Neural cell (in vitro differentiated cells): ENCODE results near the gene PCNX2. TPM values are rescaled to one million over a fixed set of nuclear protein-coding genes. Genes with fewer than 3 reads are reported as not detected.

Source experiments
- H2AFZ ChIP-seq: fragments of 200-600, 300-800 bp; sonication (generic), shearing (Covaris generic); 2 replicates; pipeline ENCODE4 v1.6.0; 2014; ENCODE audit warnings: low read depth, mild to moderate bottlenecking, antibody characterized with exemption, low read length, moderate library complexity
- H3F3A ChIP-seq: fragments of 200-600 bp; shearing (Covaris generic); 2 replicates; pipeline ENCODE4 v1.6.1; 2016; ENCODE audit warnings: mild to moderate bottlenecking, moderate library complexity, mixed read lengths, antibody characterized with exemption, low read length; ENCODE audit not compliant: insufficient read depth, poor library complexity, severe bottlenecking
- H3K27ac ChIP-seq: fragments of 200-600, 300-800 bp; sonication (generic), shearing (Covaris generic); 2 replicates; pipeline ENCODE4 v1.5.1; 2014; ENCODE audit warnings: mild to moderate bottlenecking, low read length, moderate library complexity
- H3K27me3 ChIP-seq: fragments of 300-800, 200-600 bp; sonication (generic), shearing (Covaris generic); 2 replicates; pipeline ENCODE4 v1.6.0; 2014; ENCODE audit warnings: mild to moderate bottlenecking, low read depth, low read length, moderate library complexity; ENCODE audit not compliant: insufficient read depth
- H3K36me3 ChIP-seq: fragments of 300-800, 200-600 bp; sonication (generic), shearing (Covaris generic); 2 replicates; pipeline ENCODE4 v1.5.1; 2014; ENCODE audit warnings: mild to moderate bottlenecking, antibody characterized with exemption, low read length, moderate library complexity; ENCODE audit not compliant: insufficient read depth
- H3K4me2 ChIP-seq: fragments of 300-800, 200-600 bp; sonication (generic), shearing (Covaris generic); 2 replicates; pipeline ENCODE4 v1.6.0; 2014; ENCODE audit warnings: mild to moderate bottlenecking, low read length
- H3K4me3 ChIP-seq: fragments of 300-800, 200-600 bp; sonication (generic), shearing (Covaris generic); 2 replicates; pipeline ENCODE4 v1.5.1; 2014; ENCODE audit warnings: mild to moderate bottlenecking, low read length, moderate library complexity
- H3K79me2 ChIP-seq: fragments of 200-600 bp; shearing (Covaris generic); replicated peaks from 2 replicates; pipeline ENCODE4 v1.6.0; 2014; ENCODE audit warnings: mild to moderate bottlenecking, low read length, moderate library complexity; ENCODE audit not compliant: insufficient read depth
- H3K9ac ChIP-seq: fragments of 300-800, 200-600 bp; sonication (generic), shearing (Covaris generic); 2 replicates; pipeline ENCODE4 v1.6.1; 2016; ENCODE audit warnings: mild to moderate bottlenecking, low read length, mixed read lengths
- H3K9me2 ChIP-seq: fragments of 200-600 bp; shearing (Covaris generic); 2 replicates; pipeline ENCODE4 v1.6.1; 2016; ENCODE audit warnings: mild to moderate bottlenecking, low read length, mixed read lengths; ENCODE audit not compliant: insufficient read depth
- H3K9me3 ChIP-seq: fragments of 200-600, 300-800 bp; sonication (generic), shearing (Covaris generic); 2 replicates; pipeline ENCODE4 v1.6.1; 2016; ENCODE audit warnings: mild to moderate bottlenecking, mixed run types, low read length, moderate library complexity, mixed read lengths
- H4K20me1 ChIP-seq: fragments of 200-600 bp; shearing (Covaris generic); 2 replicates; pipeline ENCODE4 v1.6.1; 2016; ENCODE audit warnings: mild to moderate bottlenecking, mixed run types; ENCODE audit not compliant: insufficient read depth
- EP300 ChIP-seq: fragments of 450-650 bp; conservative IDR thresholded peaks from 2 replicates; pipeline ENCODE4 v1.6.1; 2014; ENCODE audit warnings: antibody characterized with exemption, mild to moderate bottlenecking, moderate library complexity; ENCODE audit not compliant: poor library complexity, severe bottlenecking
- EZH2 ChIP-seq: fragments of 200-600, 300-800 bp; shearing (Covaris generic), sonication (generic); IDR thresholded peaks from 2 replicates; pipeline ENCODE4 v1.6.1; 2014; ENCODE audit warnings: antibody characterized with exemption, low read length, borderline replicate concordance, mild to moderate bottlenecking; ENCODE audit not compliant: insufficient read depth, poor library complexity, severe bottlenecking
- MXI1 ChIP-seq: fragments of 450-650 bp; conservative IDR thresholded peaks from 2 replicates; pipeline ENCODE4 v1.6.1; 2014; ENCODE audit warnings: antibody characterized with exemption, mild to moderate bottlenecking; ENCODE audit not compliant: poor library complexity, severe bottlenecking
- POLR2AphosphoS5 ChIP-seq: IDR thresholded peaks from 2 replicates; pipeline ENCODE4 v1.6.1; 2012
- RAD21 ChIP-seq: fragments of 450-650 bp; conservative IDR thresholded peaks from 2 replicates; pipeline ENCODE4 v1.6.1; 2014; ENCODE audit warnings: antibody characterized with exemption, mild to moderate bottlenecking, moderate library complexity
- SMC3 ChIP-seq: fragments of 450-650 bp; conservative IDR thresholded peaks from 2 replicates; pipeline ENCODE4 v1.6.1; 2014; ENCODE audit warnings: antibody characterized with exemption, mild to moderate bottlenecking, moderate library complexity; ENCODE audit not compliant: poor library complexity
- TAF1 ChIP-seq: IDR thresholded peaks from 2 replicates; pipeline ENCODE4 v1.6.1; 2012; ENCODE audit warnings: low read depth
- polyA plus RNA-seq: library from polyadenylated mRNA; depleted of rRNA; stranded (reverse); fragments of >200 nt; gene quantifications from 2 replicates; pipeline ENCODE4 v1.2.3, GENCODE V29; 2014
- TF ChIP-seq, protein P1 (sequence below): fragments of 450-650 bp; IDR thresholded peaks from 2 replicates; pipeline ENCODE4 v1.5.1; 2014; ENCODE audit warnings: antibody characterized with exemption, mild to moderate bottlenecking, moderate library complexity; ENCODE audit not compliant: poor library complexity, severe bottlenecking
- TF ChIP-seq, protein P2 (sequence below): IDR thresholded peaks from 2 replicates; pipeline ENCODE4 v1.6.1; 2012; ENCODE audit warnings: borderline replicate concordance

The PCNX2 gene
- polyA plus RNA-seq, 1 donor from 2014 or later = 17.2 TPM

DNA sequence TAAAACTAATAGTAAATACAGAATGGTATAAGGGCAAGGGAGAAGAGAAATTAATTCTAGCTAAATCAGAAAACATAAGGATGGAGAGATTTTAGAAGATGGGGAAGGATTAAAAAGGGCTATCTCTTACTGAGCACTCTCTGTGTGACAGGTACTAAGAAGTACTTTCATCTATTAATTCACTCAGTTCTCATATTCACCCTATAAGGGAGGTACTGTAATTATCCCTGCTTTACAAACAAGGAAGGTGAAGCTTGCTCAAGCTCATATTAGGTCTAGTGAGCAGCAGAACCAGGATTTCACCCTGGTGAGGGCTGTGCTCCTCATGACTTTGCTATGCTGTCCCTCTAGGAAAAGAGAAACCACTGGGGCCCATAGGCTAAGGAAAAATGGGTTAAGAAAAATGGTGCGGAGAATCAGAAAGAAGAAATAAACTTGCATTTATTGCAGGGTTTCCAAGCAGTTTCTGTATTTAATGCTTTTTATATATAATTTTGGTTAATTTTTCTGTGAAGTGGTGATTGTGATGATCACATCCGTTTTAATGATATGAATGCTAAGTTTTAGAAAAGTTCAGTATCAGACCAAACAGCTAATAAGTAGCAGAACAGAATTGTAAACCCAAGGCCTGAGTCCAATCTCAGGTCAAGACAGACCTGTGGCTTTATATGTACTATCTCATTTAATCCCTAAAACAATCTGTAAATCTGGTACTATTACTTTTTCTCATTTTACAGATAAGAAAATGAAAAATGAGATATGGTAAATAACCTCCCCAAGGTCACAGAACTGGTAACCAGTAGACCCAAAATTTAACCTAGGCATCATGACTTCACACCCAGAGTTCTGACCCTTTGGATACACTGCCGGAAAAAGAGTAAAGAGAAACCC, 1.7 kb downstream of the PCNX2 start:
- Histone ChIP-seq H3K9me3 (no peaks in the 10 kb centered on the region), H3K27ac (no peak overlapping the region), H3K9me2 (no peaks in the 10 kb centered on the region), H2AFZ (no peak overlapping the region), H3K4me2 (peak overlapping the region; percentile 65), H3K4me3 (peak overlapping the region; percentile 86), H3F3A (no peaks in the 10 kb centered on the region), H3K79me2 (peaks cover 7% of the 10 kb centered on the region), H3K36me3 (peaks cover 5% of the 10 kb centered on the region), H3K27me3 (no peaks in the 10 kb centered on the region), H4K20me1 (no peaks in the 10 kb centered on the region), H3K9ac (no peak overlapping the region)
- TF ChIP-seq TAF1 = no peak
- no peak for TF ChIP-seq RAD21
- TF ChIP-seq SMC3 = no peak
- TF ChIP-seq, protein P1, sequence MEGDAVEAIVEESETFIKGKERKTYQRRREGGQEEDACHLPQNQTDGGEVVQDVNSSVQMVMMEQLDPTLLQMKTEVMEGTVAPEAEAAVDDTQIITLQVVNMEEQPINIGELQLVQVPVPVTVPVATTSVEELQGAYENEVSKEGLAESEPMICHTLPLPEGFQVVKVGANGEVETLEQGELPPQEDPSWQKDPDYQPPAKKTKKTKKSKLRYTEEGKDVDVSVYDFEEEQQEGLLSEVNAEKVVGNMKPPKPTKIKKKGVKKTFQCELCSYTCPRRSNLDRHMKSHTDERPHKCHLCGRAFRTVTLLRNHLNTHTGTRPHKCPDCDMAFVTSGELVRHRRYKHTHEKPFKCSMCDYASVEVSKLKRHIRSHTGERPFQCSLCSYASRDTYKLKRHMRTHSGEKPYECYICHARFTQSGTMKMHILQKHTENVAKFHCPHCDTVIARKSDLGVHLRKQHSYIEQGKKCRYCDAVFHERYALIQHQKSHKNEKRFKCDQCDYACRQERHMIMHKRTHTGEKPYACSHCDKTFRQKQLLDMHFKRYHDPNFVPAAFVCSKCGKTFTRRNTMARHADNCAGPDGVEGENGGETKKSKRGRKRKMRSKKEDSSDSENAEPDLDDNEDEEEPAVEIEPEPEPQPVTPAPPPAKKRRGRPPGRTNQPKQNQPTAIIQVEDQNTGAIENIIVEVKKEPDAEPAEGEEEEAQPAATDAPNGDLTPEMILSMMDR = no peak
- no peak for TF ChIP-seq EZH2
- TF ChIP-seq EP300 = no peak
- no peak for TF ChIP-seq MXI1
- TF ChIP-seq, protein P2, sequence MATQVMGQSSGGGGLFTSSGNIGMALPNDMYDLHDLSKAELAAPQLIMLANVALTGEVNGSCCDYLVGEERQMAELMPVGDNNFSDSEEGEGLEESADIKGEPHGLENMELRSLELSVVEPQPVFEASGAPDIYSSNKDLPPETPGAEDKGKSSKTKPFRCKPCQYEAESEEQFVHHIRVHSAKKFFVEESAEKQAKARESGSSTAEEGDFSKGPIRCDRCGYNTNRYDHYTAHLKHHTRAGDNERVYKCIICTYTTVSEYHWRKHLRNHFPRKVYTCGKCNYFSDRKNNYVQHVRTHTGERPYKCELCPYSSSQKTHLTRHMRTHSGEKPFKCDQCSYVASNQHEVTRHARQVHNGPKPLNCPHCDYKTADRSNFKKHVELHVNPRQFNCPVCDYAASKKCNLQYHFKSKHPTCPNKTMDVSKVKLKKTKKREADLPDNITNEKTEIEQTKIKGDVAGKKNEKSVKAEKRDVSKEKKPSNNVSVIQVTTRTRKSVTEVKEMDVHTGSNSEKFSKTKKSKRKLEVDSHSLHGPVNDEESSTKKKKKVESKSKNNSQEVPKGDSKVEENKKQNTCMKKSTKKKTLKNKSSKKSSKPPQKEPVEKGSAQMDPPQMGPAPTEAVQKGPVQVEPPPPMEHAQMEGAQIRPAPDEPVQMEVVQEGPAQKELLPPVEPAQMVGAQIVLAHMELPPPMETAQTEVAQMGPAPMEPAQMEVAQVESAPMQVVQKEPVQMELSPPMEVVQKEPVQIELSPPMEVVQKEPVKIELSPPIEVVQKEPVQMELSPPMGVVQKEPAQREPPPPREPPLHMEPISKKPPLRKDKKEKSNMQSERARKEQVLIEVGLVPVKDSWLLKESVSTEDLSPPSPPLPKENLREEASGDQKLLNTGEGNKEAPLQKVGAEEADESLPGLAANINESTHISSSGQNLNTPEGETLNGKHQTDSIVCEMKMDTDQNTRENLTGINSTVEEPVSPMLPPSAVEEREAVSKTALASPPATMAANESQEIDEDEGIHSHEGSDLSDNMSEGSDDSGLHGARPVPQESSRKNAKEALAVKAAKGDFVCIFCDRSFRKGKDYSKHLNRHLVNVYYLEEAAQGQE = no peak
- no peak for TF ChIP-seq POLR2AphosphoS5

DNA sequence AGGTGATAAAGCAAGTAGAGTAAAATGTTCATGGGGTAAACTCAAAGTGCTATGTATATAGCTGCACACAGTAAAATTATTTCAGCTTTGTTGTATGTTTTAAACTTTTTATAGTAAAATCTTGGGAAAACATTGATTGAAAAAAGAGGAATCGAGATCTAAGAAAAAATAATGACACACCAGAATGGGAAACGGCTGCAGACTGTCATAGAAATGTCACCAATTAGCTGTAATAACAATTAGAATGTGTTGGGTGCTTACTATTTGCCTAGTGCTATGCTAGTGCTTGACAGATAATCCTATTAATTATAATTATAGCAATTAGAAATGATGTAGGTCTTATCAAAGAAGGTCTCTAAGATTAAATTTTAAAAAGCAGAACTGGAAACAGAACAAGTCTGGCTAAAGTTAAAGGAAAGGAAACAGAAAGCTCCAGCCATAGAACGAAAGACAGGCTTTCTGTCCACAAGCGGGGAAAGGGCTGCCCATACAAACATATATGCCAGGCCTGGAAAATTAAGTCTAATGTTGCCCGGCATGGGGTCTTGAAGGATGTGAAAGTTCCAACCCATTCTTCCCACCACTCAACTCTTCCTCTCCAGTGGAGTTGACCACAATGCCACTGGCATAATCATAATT, 5.0 kb downstream of the PCNX2 start:
- H3K4me3 ChIP-seq = no peak overlapping the region
- no peak overlapping the region for H3K27ac ChIP-seq

More for the DNA sequence above, 5.0 kb downstream of the PCNX2 start:
- H3F3A ChIP-seq = no peaks in the 10 kb centered on the region
- H3K9me2 ChIP-seq = no peaks in the 10 kb centered on the region
- H3K4me2 ChIP-seq = no peak overlapping the region
- TF ChIP-seq, protein P1 = no peak
- TF ChIP-seq SMC3 (no peak), EP300 (no peak), TAF1 (no peak), EZH2 (no peak), POLR2AphosphoS5 (no peak), RAD21 (no peak), MXI1 (no peak)
- TF ChIP-seq, protein P2 = no peak
- no peaks in the 10 kb centered on the region for H3K27me3 ChIP-seq
- H3K9me3 ChIP-seq = no peaks in the 10 kb centered on the region
- H2AFZ ChIP-seq = no peak overlapping the region
- H3K36me3 ChIP-seq = peaks cover 5% of the 10 kb centered on the region
- H3K79me2 ChIP-seq = peaks cover 7% of the 10 kb centered on the region
- H4K20me1 ChIP-seq = no peaks in the 10 kb centered on the region
- H3K9ac ChIP-seq = no peak overlapping the region
